Calu3 (cell line): ENCODE results near the gene MID1IP1. TPM values are rescaled to one million over a fixed set of nuclear protein-coding genes. Genes with fewer than 3 reads are reported as not detected.
A peak's percentile ranks its signal among the peaks of the same experiment; 100 is the strongest.

Source experiments
- BruUV-seq: library from RNA; stranded (reverse); fragments of 400-500 nt; replicated peaks from 2 replicates; lab custom pipeline; 2021; lab: Mats Ljungman, UMichigan
- CTCF ChIA-PET: fragments of 300-600 bp; sonication (Branson Sonifier 250); formaldehyde crosslinking; loops from one replicate; lab custom pipeline; 2022; ENCODE audit warnings: antibody characterized with exemption; lab: Charles Lee
- DNase-seq: peaks from one replicate; pipeline ENCODE4 v3.0.0; 2022
- H3K27ac Mint-ChIP-seq: one replicate; pipeline ENCODE4 v1.8.0; 2022; ENCODE audit warnings: mixed read lengths; ENCODE audit not compliant: unreplicated experiment
- H3K27me3 Mint-ChIP-seq: one replicate; pipeline ENCODE4 v1.8.0; 2022; ENCODE audit warnings: mixed read lengths; ENCODE audit not compliant: unreplicated experiment
- H3K36me3 Mint-ChIP-seq: one replicate; pipeline ENCODE4 v1.8.0; 2022; ENCODE audit warnings: mild to moderate bottlenecking, moderate library complexity, mixed read lengths; ENCODE audit not compliant: insufficient read depth, unreplicated experiment
- H3K4me1 Mint-ChIP-seq: one replicate; pipeline ENCODE4 v1.8.0; 2022; ENCODE audit warnings: mild to moderate bottlenecking, low read depth, mixed read lengths; ENCODE audit not compliant: unreplicated experiment
- H3K4me3 Mint-ChIP-seq: one replicate; pipeline ENCODE4 v1.8.0; 2022; ENCODE audit warnings: mild to moderate bottlenecking, low read depth, moderate library complexity, mixed read lengths; ENCODE audit not compliant: unreplicated experiment
- H3K9me3 Mint-ChIP-seq: one replicate; pipeline ENCODE4 v1.8.0; 2022; ENCODE audit warnings: low read depth, mixed read lengths; ENCODE audit not compliant: unreplicated experiment
- CTCF ChIP-seq: fragments of 200-600 bp; IDR thresholded peaks from one replicate; pipeline ENCODE4 v1.8.0; 2022; ENCODE audit warnings: antibody characterized with exemption; ENCODE audit not compliant: unreplicated experiment
- intact Hi-C: fragments of 100-400 bp; cut with micrococcal nuclease; formaldehyde crosslinking; loops from one replicate; pipeline ENCODE4 v1.10.0; 2022; ENCODE audit not compliant: unreplicated experiment
- total RNA-seq: library from RNA; stranded (reverse); gene quantifications from 2 replicates; pipeline ENCODE4 v1.2.3, GENCODE V29; 2022

Gene MID1IP1
- total RNA-seq, 1 experiment from 2014 or later: 46.7 TPM

GRCh38 chrX:38819709-38820108 is 18.4 kb downstream of the MID1IP1 start:
- intact Hi-C loops: no loop called here
- no TSS peak for BruUV-seq

GRCh38 chrX:38820751-38821150 is 19.5 kb downstream of the MID1IP1 start:
- CTCF ChIA-PET: no interaction called here
- BruUV-seq: no TSS peak
- Mint-ChIP-seq H3K4me3 (no peak overlapping the region), H3K27me3 (no peaks in the 10 kb centered on the region), H3K36me3 (no peaks in the 10 kb centered on the region), H3K4me1 (peaks cover 12% of the 10 kb centered on the region), H3K27ac (no peak overlapping the region), H3K9me3 (no peaks in the 10 kb centered on the region)
- peak; percentile 13 for DNase-seq
- intact Hi-C loops: no loop called here
- TF ChIP-seq CTCF: no peak

More at GRCh38 chrX:38819709-38820108, 18.4 kb downstream of the MID1IP1 start:
- no peaks in the 10 kb centered on the region for H3K27me3 Mint-ChIP-seq
- H3K4me3 Mint-ChIP-seq: no peak overlapping the region
- CTCF ChIA-PET: no interaction called here
- H3K9me3 Mint-ChIP-seq: no peaks in the 10 kb centered on the region
- no peaks in the 10 kb centered on the region for H3K36me3 Mint-ChIP-seq
- no peak for DNase-seq
- no peak for TF ChIP-seq CTCF
- peaks cover 12% of the 10 kb centered on the region for H3K4me1 Mint-ChIP-seq
- H3K27ac Mint-ChIP-seq: no peak overlapping the region

GRCh38 chrX:38824176-38824575 is 22.9 kb downstream of the MID1IP1 start:
- no peak overlapping the region for H3K4me3 Mint-ChIP-seq

GRCh38 chrX:38831949-38832348 is 30.7 kb downstream of the MID1IP1 start:
- Mint-ChIP-seq H3K27ac (no peak overlapping the region), H3K4me3 (no peak overlapping the region), H3K9me3 (no peaks in the 10 kb centered on the region), H3K36me3 (no peaks in the 10 kb centered on the region), H3K4me1 (no peaks in the 10 kb centered on the region), H3K27me3 (no peaks in the 10 kb centered on the region)
- DNase-seq: no peak
- no peak for TF ChIP-seq CTCF
- intact Hi-C loops: no loop called here
- no TSS peak for BruUV-seq
- CTCF ChIA-PET: no interaction called here

More at GRCh38 chrX:38824176-38824575, 22.9 kb downstream of the MID1IP1 start:
- no TSS peak for BruUV-seq
- H3K27ac Mint-ChIP-seq: no peak overlapping the region
- CTCF ChIA-PET: no interaction called here
- H3K4me1 Mint-ChIP-seq: peaks cover 12% of the 10 kb centered on the region
- no peaks in the 10 kb centered on the region for H3K9me3 Mint-ChIP-seq
- DNase-seq: no peak
- H3K36me3 Mint-ChIP-seq: no peaks in the 10 kb centered on the region
- TF ChIP-seq CTCF: no peak
- intact Hi-C loops: no loop called here
- H3K27me3 Mint-ChIP-seq: no peaks in the 10 kb centered on the region
